Suprapubic skin (tissue), 4 donors: Measurements from ENCODE around the gene RBM33. TPM values are rescaled to one million over a fixed set of nuclear protein-coding genes. Genes with fewer than 3 reads are reported as not detected.

Experiments
- DNase-seq, 2 donors: peaks; one replicate each; pipeline ENCODE4 v3.0.0-alpha.2; 2019; ENCODE audit warnings: low spot score in 2 of 2
- H3K27ac ChIP-seq: fragments of 200-600 bp; sonication (generic); one replicate; pipeline ENCODE4 v1.5.1; 2019
- H3K27me3 ChIP-seq: fragments of 200-600 bp; sonication (generic); one replicate; pipeline ENCODE4 v1.5.1; 2019
- H3K36me3 ChIP-seq: fragments of 200-600 bp; sonication (generic); one replicate; pipeline ENCODE4 v1.5.1; 2019
- H3K4me1 ChIP-seq: fragments of 200-600 bp; sonication (generic); one replicate; pipeline ENCODE4 v1.5.1; 2019
- H3K4me3 ChIP-seq: fragments of 200-600 bp; sonication (generic); one replicate; pipeline ENCODE4 v1.5.1; 2019; ENCODE audit warnings: mild to moderate bottlenecking
- H3K9me3 ChIP-seq: fragments of 200-600 bp; sonication (generic); one replicate; pipeline ENCODE4 v1.5.1; 2019
- CTCF ChIP-seq, 2 donors: fragments of 200-600 bp in 1 of 2; fragments of 450-650 bp in 1 of 2; sonication (generic) in 1 of 2; IDR thresholded peaks; one replicate each; pipeline ENCODE4 v1.5.1; 2016 to 2019; ENCODE audit warnings: antibody characterized with exemption in 2 of 2, mild to moderate bottlenecking in 1 of 2, moderate library complexity in 1 of 2
- EP300 ChIP-seq: sonication (generic); formaldehyde crosslinking; IDR thresholded peaks from one replicate; pipeline ENCODE4 v1.6.1; 2017; ENCODE audit warnings: antibody characterized with exemption
- POLR2A ChIP-seq, 2 donors: fragments of 450-650 bp; IDR thresholded peaks; one replicate each; pipeline ENCODE4 v1.6.1; 2017; ENCODE audit warnings: antibody characterized with exemption in 2 of 2, mild to moderate bottlenecking in 2 of 2, moderate library complexity in 2 of 2
- POLR2AphosphoS5 ChIP-seq, 3 donors: sonication (generic); formaldehyde crosslinking; IDR thresholded peaks; one replicate each; pipeline ENCODE4 v1.6.1; 2017; ENCODE audit warnings: antibody characterized with exemption in 3 of 3
- WGBS: methylation state at CpG from one replicate; pipeline ENCODE4 v1.1.5; 2018; 5-methylcytosine and 5-hydroxymethylcytosine counted together
- total RNA-seq, 4 donors: library from RNA; depleted of rRNA; stranded (reverse); fragments of >200 nt; gene quantifications; one replicate each; pipeline ENCODE4 v1.1.0, GENCODE V29; 2016

The RBM33 gene
- total RNA-seq, 4 donors from 2014 or later: 37.4 to 121 (median 58.2) TPM

DNA sequence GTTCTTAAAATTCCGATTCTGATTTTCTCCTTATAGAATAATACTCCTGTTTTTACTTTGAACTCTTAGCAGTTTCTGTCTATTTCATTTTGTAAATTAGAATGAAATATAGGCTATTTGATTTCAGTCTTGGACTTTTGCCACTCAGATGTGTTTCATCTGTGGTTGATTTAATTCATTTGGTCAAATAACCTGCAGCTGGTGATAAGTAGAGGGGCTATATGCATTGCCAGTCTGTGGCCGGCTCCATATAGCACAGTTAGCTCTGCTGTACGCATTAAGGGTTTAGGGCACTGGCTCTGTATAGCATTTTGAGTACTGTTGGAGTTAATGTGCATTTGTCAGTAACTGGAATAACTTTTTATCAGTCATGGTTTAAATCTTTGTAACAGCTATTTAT, 35.7 kb downstream of the RBM33 start:
- DNase-seq: no peak
- no peak overlapping the region for H3K27ac ChIP-seq
- no peaks in the 10 kb centered on the region for H3K9me3 ChIP-seq
- no peaks in the 10 kb centered on the region for H3K27me3 ChIP-seq
- H3K4me3 ChIP-seq: no peak overlapping the region
- peaks cover 46% of the 10 kb centered on the region for H3K36me3 ChIP-seq
- WGBS: 94% methylated on average over 3 of the region's 3 CpGs
- no peak for TF ChIP-seq EP300
- no peak for TF ChIP-seq POLR2AphosphoS5 (IDR thresholded peaks at IDR 0.05)
- TF ChIP-seq POLR2A (IDR thresholded peaks at IDR 0.05): no peak
- TF ChIP-seq CTCF (IDR thresholded peaks at IDR 0.05): no peak
- peaks cover 12% of the 10 kb centered on the region for H3K4me1 ChIP-seq

GRCh38 chr7:155680864-155681263, 36.4 kb downstream of the RBM33 start:
- TF ChIP-seq EP300 (no peak), CTCF (IDR thresholded peaks at IDR 0.05) (no peak), POLR2A (IDR thresholded peaks at IDR 0.05) (no peak), POLR2AphosphoS5 (IDR thresholded peaks at IDR 0.05) (no peak)
- Histone ChIP-seq H3K27ac (no peak overlapping the region), H3K27me3 (no peaks in the 10 kb centered on the region), H3K36me3 (peaks cover 50% of the 10 kb centered on the region), H3K4me1 (peaks cover 10% of the 10 kb centered on the region), H3K9me3 (no peaks in the 10 kb centered on the region), H3K4me3 (no peak overlapping the region)
- WGBS: 82% methylated on average over 2 of the region's 2 CpGs
- no peak for DNase-seq

DNA sequence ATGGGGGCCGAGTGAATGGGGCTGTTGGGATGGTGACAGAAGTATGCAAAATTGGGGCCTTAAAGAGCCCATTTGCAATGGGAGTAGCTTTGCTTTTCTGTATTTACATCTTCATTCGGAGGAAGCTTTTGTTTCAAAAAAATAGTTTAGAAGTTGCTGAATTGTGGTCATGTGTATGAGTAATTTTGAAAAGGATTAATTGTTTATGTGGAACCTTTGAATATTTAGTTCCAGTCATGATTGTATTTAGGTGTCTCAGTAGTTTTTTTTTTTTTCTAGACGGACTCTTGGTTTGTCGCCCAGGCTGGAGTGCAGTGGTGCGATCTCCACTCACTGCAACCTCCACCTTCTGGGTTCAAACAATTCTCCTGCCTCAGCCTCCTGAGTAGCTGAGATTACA, 37.2 kb downstream of the RBM33 start:
- H3K4me1 ChIP-seq: peaks cover 3% of the 10 kb centered on the region
- DNase-seq: no peak
- no peak overlapping the region for H3K27ac ChIP-seq
- peaks cover 51% of the 10 kb centered on the region for H3K36me3 ChIP-seq
- no peak overlapping the region for H3K4me3 ChIP-seq
- no peaks in the 10 kb centered on the region for H3K27me3 ChIP-seq
- 96% methylated on average over 5 of the region's 5 CpGs for WGBS
- no peaks in the 10 kb centered on the region for H3K9me3 ChIP-seq
- TF ChIP-seq POLR2A (IDR thresholded peaks at IDR 0.05) (no peak), CTCF (IDR thresholded peaks at IDR 0.05) (no peak), POLR2AphosphoS5 (IDR thresholded peaks at IDR 0.05) (no peak), EP300 (no peak)

DNA sequence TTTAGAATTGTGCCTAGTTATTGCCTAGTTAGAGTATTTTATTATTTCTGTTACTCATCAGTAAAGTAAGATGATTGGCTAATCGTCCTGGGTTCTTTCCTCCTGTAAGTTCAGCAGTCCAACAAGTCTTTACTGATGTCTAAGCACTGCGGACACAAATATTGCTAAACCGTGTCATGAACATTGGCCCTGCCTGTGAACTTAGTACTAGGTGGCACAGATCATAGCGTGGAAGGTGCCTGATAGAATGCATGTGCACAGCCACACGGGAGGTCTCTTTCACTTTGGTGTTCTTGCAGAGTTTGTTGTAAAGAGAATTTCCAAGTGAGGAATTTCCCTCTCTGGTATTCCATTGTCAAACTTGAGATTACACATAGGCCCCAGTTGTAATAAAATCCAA, 38.0 kb downstream of the RBM33 start:
- DNase-seq: no peak
- peaks cover under 1% of the 10 kb centered on the region for H3K4me1 ChIP-seq
- no peaks in the 10 kb centered on the region for H3K27me3 ChIP-seq
- peaks cover 48% of the 10 kb centered on the region for H3K36me3 ChIP-seq
- TF ChIP-seq EP300: no peak
- no peak for TF ChIP-seq POLR2AphosphoS5 (IDR thresholded peaks at IDR 0.05)
- no peak for TF ChIP-seq POLR2A (IDR thresholded peaks at IDR 0.05)
- TF ChIP-seq CTCF (IDR thresholded peaks at IDR 0.05): no peak
- no peaks in the 10 kb centered on the region for H3K9me3 ChIP-seq
- WGBS: 85% methylated on average over 5 of the region's 5 CpGs
- no peak overlapping the region for H3K27ac ChIP-seq
- H3K4me3 ChIP-seq: no peak overlapping the region

DNA sequence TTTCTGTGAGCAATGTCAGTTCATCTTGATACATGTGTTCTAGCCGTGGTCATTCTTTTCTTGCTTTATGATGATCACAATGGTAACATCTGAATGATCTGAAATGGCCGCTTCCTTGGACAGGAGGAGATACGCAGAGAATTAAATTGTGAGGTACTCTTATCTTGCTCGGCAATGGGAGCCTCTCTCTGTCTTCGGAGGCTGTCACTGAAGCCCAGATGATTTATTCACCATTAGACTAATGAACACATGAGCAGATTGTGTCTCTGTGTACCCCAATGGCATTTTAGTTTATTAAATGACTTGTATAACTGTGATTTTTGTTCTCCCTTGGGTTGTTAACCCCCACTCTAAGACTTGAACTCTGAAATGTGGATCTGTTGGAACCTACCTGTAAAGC, 38.6 kb downstream of the RBM33 start:
- no peak overlapping the region for H3K4me3 ChIP-seq
- WGBS: 94% methylated on average over 5 of the region's 5 CpGs
- peaks cover 48% of the 10 kb centered on the region for H3K36me3 ChIP-seq
- H3K27ac ChIP-seq: no peak overlapping the region
- no peaks in the 10 kb centered on the region for H3K27me3 ChIP-seq
- H3K9me3 ChIP-seq: no peaks in the 10 kb centered on the region
- no peaks in the 10 kb centered on the region for H3K4me1 ChIP-seq
- no peak for DNase-seq
- TF ChIP-seq POLR2A (IDR thresholded peaks at IDR 0.05) (no peak), EP300 (no peak), CTCF (IDR thresholded peaks at IDR 0.05) (no peak), POLR2AphosphoS5 (IDR thresholded peaks at IDR 0.05) (no peak)
